ENCODE data around the gene IZUMO1.

- TF ChIP-seq POLR2A (IDR thresholded peaks at IDR 0.05), result peak in 2 of 3 donors; percentile 34 to 47
- no peak for TF ChIP-seq CTCF (IDR thresholded peaks at IDR 0.05)
Observed at GRCh38 chr19:48737360-48737998, 9.2 kb downstream of the IZUMO1 start.
